ENCODE results near the gene MTMR12.

GRCh38 chr5:32229586-32229985, 83.2 kb downstream of the MTMR12 start:
- TF ChIP-seq POLR2A (IDR thresholded peaks at IDR 0.05), result no peak
- TF ChIP-seq CTCF (IDR thresholded peaks at IDR 0.05), result no peak
- no peak for TF ChIP-seq POLR2AphosphoS5 (IDR thresholded peaks at IDR 0.05)

All from prostate gland (tissue), 2 donors.